ENCODE measurements around the gene B4GALT1.
"Not testable (repeated sequence)": the region's sequence is repeated elsewhere in the genome, so short reads cannot be mapped to it uniquely, and the experiment has no call there.

B4GALT1 gene

DNA sequence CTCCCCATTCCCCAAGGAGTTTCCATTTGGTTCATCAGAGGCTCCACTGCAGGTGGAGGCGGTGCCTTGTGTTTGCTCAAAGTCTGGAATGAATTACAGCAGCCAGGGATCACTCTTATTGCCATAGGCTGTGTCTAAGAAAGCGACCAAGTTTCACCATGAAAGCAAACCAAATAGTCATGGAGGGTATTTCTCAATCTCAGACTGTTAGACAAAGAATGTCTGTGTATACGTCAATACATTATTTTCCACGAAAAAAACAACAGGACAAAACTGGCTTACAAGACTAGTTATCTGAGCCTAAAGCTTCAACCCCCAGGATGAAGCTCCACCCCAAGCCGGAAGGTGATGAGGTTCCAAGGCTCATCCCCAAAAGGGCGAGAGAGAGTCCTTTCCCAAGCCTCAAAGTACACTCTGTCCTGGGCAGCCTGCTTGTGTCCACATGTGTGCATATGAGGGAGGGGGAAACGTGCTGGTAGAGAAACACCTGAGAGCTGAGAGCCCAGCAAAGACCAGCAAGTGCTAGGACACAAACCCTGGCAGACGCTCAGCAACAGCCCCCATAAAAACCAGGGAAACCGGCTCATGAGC, 4.3 kb downstream of the B4GALT1 start:
- peak overlapping the region; percentile 99 for H3K27ac ChIP-seq (ENCODE audit: low read depth, low read length)
- peak overlapping the region; percentile 28 to 89 (median 84) for H3K4me3 ChIP-seq (ENCODE audit: low read depth in 1 of 5, low read length in 5 of 5)
- peak overlapping the region in 3 of 5 donors; percentile 25 to 44 (median 35) for H3K9ac ChIP-seq (ENCODE audit: low read length in 5 of 5)
- no peaks in the 10 kb centered on the region for H3K36me3 ChIP-seq (ENCODE audit: control insufficient read depth in 5 of 5, insufficient read depth in 5 of 5, low read length in 5 of 5)
- peaks cover 38 to 93% (median 88%) of the 10 kb centered on the region in 5 donors for H3K4me1 ChIP-seq (ENCODE audit: control insufficient read depth in 5 of 5, insufficient read depth in 5 of 5, low read length in 5 of 5)
- H3K9me3 ChIP-seq (ENCODE audit: control insufficient read depth in 5 of 5, low read length in 5 of 5) = no peaks in the 10 kb centered on the region
- no peaks in the 10 kb centered on the region for H3K27me3 ChIP-seq (ENCODE audit: control insufficient read depth in 5 of 5, insufficient read depth in 4 of 5, low read length in 5 of 5)

DNA sequence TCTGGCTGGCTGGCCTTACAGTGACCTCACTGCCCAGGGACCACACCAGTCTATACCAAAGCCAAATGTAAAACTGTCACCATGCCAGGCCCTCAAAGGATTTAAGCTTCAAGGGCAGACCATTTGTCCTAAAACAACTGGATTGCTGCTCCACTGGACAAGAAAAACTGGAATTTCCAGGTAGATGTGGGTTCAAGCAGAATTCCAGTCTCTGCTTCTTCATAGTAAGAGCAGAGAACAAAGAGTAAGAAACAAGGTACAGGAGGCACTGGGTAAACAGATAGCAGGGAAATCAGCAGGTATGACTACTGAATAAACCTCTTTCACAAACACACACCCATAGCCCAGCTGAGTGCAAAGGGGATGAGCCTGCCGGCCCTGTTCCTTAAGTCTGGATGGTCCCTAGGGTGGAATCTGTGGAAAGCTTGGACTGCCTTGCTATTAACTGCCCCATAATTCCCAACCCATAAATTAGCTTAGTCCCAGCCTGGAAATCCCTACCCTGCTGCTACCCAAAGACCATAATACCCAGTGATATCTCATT, 5.5 kb downstream of the B4GALT1 start:
- Histone ChIP-seq H3K4me3 (ENCODE audit: low read depth in 1 of 5, low read length in 5 of 5) (peak overlapping the region; percentile 3 to 41 (median 19)), H3K36me3 (ENCODE audit: control insufficient read depth in 5 of 5, insufficient read depth in 5 of 5, low read length in 5 of 5) (no peaks in the 10 kb centered on the region), H3K9ac (ENCODE audit: low read length in 5 of 5) (peak overlapping the region in 4 of 5 donors; percentile 32 to 70 (median 50)), H3K27ac (ENCODE audit: low read depth, low read length) (peak overlapping the region; percentile 99), H3K9me3 (ENCODE audit: control insufficient read depth in 5 of 5, low read length in 5 of 5) (no peaks in the 10 kb centered on the region), H3K4me1 (ENCODE audit: control insufficient read depth in 5 of 5, insufficient read depth in 5 of 5, low read length in 5 of 5) (peaks cover 46 to 99% (median 96%) of the 10 kb centered on the region in 5 donors), H3K27me3 (ENCODE audit: control insufficient read depth in 5 of 5, insufficient read depth in 4 of 5, low read length in 5 of 5) (no peaks in the 10 kb centered on the region)

GRCh38 chr9:33161011-33161588, 6.0 kb downstream of the B4GALT1 start:
- H3K4me1 ChIP-seq (ENCODE audit: control insufficient read depth in 5 of 5, insufficient read depth in 5 of 5, low read length in 5 of 5) = peaks cover 46 to 100% (median 99%) of the 10 kb centered on the region in 5 donors
- H3K27me3 ChIP-seq (ENCODE audit: control insufficient read depth in 5 of 5, insufficient read depth in 4 of 5, low read length in 5 of 5) = no peaks in the 10 kb centered on the region
- no peaks in the 10 kb centered on the region for H3K9me3 ChIP-seq (ENCODE audit: control insufficient read depth in 5 of 5, low read length in 5 of 5)
- H3K9ac ChIP-seq (ENCODE audit: low read length in 5 of 5) = peak overlapping the region; percentile 31 to 72 (median 54)
- no peaks in the 10 kb centered on the region for H3K36me3 ChIP-seq (ENCODE audit: control insufficient read depth in 5 of 5, insufficient read depth in 5 of 5, low read length in 5 of 5)
- H3K27ac ChIP-seq (ENCODE audit: low read depth, low read length) = peak overlapping the region; percentile 99
- H3K4me3 ChIP-seq (ENCODE audit: low read depth in 1 of 5, low read length in 5 of 5) = peak overlapping the region; percentile 3 to 41 (median 19)

- Histone ChIP-seq H3K9ac (ENCODE audit: low read length in 5 of 5) (peak overlapping the region in 4 of 5 donors; percentile 31 to 79 (median 54)), H3K4me3 (ENCODE audit: low read depth in 1 of 5, low read length in 5 of 5) (peak overlapping the region in 1 of 5 donors; percentile 1), H3K4me1 (ENCODE audit: control insufficient read depth in 5 of 5, insufficient read depth in 5 of 5, low read length in 5 of 5) (peaks cover 45 to 100% (median 97%) of the 10 kb centered on the region in 5 donors), H3K27ac (ENCODE audit: low read depth, low read length) (peak overlapping the region; percentile 99)
- not testable (repeated sequence) for H3K36me3 ChIP-seq (ENCODE audit: control insufficient read depth in 5 of 5, insufficient read depth in 5 of 5, low read length in 5 of 5); H3K9me3 ChIP-seq (ENCODE audit: control insufficient read depth in 5 of 5, low read length in 5 of 5); H3K27me3 ChIP-seq (ENCODE audit: control insufficient read depth in 5 of 5, insufficient read depth in 4 of 5, low read length in 5 of 5)
These were observed 6.7 kb downstream of the B4GALT1 start for GRCh38 chr9:33160446-33160845.

- peaks cover 42 to 100% (median 97%) of the 10 kb centered on the region in 5 donors for H3K4me1 ChIP-seq (ENCODE audit: control insufficient read depth in 5 of 5, insufficient read depth in 5 of 5, low read length in 5 of 5)
- peak overlapping the region; percentile 99 for H3K27ac ChIP-seq (ENCODE audit: low read depth, low read length)
- H3K36me3 ChIP-seq (ENCODE audit: control insufficient read depth in 5 of 5, insufficient read depth in 5 of 5, low read length in 5 of 5) = no peaks in the 10 kb centered on the region
- no peaks in the 10 kb centered on the region for H3K9me3 ChIP-seq (ENCODE audit: control insufficient read depth in 5 of 5, low read length in 5 of 5)
- H3K4me3 ChIP-seq (ENCODE audit: low read depth in 1 of 5, low read length in 5 of 5) = peak overlapping the region in 4 of 5 donors; percentile 1 to 36 (median 18)
- no peaks in the 10 kb centered on the region for H3K27me3 ChIP-seq (ENCODE audit: control insufficient read depth in 5 of 5, insufficient read depth in 4 of 5, low read length in 5 of 5)
- H3K9ac ChIP-seq (ENCODE audit: low read length in 5 of 5) = peak overlapping the region; percentile 48 to 79 (median 70)
These were observed 7.4 kb downstream of the B4GALT1 start for GRCh38 chr9:33159777-33160127.

GRCh38 chr9:33158843-33159776, 8.0 kb downstream of the B4GALT1 start:
- Histone ChIP-seq H3K9ac (ENCODE audit: low read length in 5 of 5) (peak overlapping the region; percentile 48 to 79 (median 70)), H3K4me1 (ENCODE audit: control insufficient read depth in 5 of 5, insufficient read depth in 5 of 5, low read length in 5 of 5) (peaks cover 42 to 99% (median 96%) of the 10 kb centered on the region in 5 donors), H3K4me3 (ENCODE audit: low read depth in 1 of 5, low read length in 5 of 5) (peak overlapping the region; percentile 9 to 36 (median 25)), H3K27me3 (ENCODE audit: control insufficient read depth in 5 of 5, insufficient read depth in 4 of 5, low read length in 5 of 5) (no peaks in the 10 kb centered on the region), H3K27ac (ENCODE audit: low read depth, low read length) (peak overlapping the region; percentile 99), H3K36me3 (ENCODE audit: control insufficient read depth in 5 of 5, insufficient read depth in 5 of 5, low read length in 5 of 5) (no peaks in the 10 kb centered on the region), H3K9me3 (ENCODE audit: control insufficient read depth in 5 of 5, low read length in 5 of 5) (peaks cover 0 to 2% (median 0%) of the 10 kb centered on the region in 5 donors)

DNA sequence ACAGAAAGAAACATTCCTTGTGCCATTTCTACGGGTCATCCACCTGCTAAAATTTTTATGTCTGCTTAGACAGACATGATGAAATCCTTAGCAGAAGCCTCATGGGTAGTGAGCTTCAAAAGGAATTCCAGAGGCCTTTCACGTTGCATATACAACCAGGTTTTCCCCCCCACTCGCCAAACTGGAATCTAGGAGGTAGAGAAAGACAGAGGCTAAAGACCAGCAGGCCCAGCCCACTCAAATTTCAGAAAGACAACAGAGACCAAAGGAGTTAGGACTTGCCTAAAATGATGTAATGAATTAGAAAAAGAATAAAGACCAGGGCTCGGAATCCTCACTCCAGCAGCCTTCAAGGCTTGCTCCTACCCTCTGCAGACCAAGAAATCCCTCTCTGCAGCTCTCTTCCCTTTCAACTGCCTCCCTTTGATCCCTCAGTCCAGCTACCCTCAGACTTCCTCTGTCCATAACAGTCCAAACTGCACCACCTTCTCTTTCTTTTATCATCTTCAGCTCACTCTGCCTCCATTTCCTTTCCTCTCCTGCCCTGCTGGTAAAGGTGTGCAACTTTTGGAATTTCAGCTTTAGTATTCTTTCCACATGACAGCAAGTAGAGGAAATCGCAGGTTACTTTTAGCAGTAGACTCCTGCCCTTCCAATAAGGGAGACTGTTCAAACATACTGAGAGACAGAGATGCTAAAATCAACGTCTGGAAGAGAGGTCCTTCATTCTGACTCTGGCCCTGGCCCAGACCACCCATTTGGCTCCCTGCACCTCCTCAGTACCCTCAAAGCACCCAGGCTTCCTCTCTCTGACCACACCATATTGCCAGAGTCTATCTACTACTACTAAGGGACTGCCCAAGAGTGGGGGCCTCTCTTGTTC, 8.9 kb downstream of the B4GALT1 start:
- Histone ChIP-seq H3K4me3 (ENCODE audit: low read depth in 1 of 5, low read length in 5 of 5) (peak overlapping the region in 4 of 5 donors; percentile 6 to 36 (median 28)), H3K27me3 (ENCODE audit: control insufficient read depth in 5 of 5, insufficient read depth in 4 of 5, low read length in 5 of 5) (no peaks in the 10 kb centered on the region), H3K9ac (ENCODE audit: low read length in 5 of 5) (peak overlapping the region in 4 of 5 donors; percentile 40 to 70 (median 62)), H3K36me3 (ENCODE audit: control insufficient read depth in 5 of 5, insufficient read depth in 5 of 5, low read length in 5 of 5) (no peaks in the 10 kb centered on the region), H3K27ac (ENCODE audit: low read depth, low read length) (peak overlapping the region; percentile 99), H3K9me3 (ENCODE audit: control insufficient read depth in 5 of 5, low read length in 5 of 5) (peaks cover 0 to 2% (median 0%) of the 10 kb centered on the region in 5 donors), H3K4me1 (ENCODE audit: control insufficient read depth in 5 of 5, insufficient read depth in 5 of 5, low read length in 5 of 5) (peaks cover 41 to 90% (median 86%) of the 10 kb centered on the region in 5 donors)

DNA sequence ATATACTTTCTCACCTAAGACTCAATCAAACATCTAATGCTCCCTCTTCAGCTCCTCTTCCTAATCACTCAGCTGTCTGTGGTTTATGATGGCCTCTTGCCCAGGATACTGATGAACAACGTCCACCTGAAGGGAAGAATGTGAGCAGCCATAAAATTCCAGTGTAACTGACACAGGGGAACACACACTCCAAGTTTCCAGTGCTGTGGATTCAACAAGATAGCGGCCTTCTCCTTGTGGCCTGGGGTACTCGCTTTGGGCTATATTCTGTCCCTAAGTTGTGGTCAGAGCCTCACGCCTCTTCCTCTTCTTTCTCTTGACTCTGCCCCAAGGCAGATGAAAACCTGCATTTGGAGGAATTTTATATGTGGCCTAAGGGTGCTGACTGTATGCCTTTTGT, 11.7 kb downstream of the B4GALT1 start:
- H3K4me1 ChIP-seq (ENCODE audit: control insufficient read depth in 5 of 5, insufficient read depth in 5 of 5, low read length in 5 of 5) = peaks cover 31 to 84% (median 76%) of the 10 kb centered on the region in 5 donors
- peaks cover 0 to 2% (median 0%) of the 10 kb centered on the region in 5 donors for H3K9me3 ChIP-seq (ENCODE audit: control insufficient read depth in 5 of 5, low read length in 5 of 5)
- peak overlapping the region; percentile 99 for H3K27ac ChIP-seq (ENCODE audit: low read depth, low read length)

DNA sequence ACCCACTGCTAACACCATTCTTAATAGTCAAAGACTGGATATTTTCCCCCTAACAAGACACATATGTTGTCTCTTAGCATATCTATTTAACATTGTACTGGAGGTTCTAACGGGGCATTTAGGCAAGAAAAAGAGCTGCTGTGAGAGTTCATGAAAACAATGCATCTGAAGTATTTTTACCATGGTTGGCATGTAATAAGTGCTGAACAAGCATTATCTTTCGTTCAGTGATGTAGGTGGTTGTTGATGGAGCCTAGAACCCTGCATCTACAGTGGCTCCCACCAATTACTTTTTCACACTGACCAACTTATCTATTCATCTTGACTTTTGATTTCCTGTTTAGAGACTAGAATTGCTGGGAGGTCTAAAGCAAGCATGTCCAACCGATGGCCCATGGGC, 12.8 kb downstream of the B4GALT1 start:
- H3K27me3 ChIP-seq (ENCODE audit: control insufficient read depth in 5 of 5, insufficient read depth in 4 of 5, low read length in 5 of 5) = no peaks in the 10 kb centered on the region
- H3K36me3 ChIP-seq (ENCODE audit: control insufficient read depth in 5 of 5, insufficient read depth in 5 of 5, low read length in 5 of 5) = no peaks in the 10 kb centered on the region
- no peak overlapping the region for H3K4me3 ChIP-seq (ENCODE audit: low read depth in 1 of 5, low read length in 5 of 5)
- peaks cover 0 to 2% (median 0%) of the 10 kb centered on the region in 5 donors for H3K9me3 ChIP-seq (ENCODE audit: control insufficient read depth in 5 of 5, low read length in 5 of 5)
- peaks cover 25 to 78% (median 67%) of the 10 kb centered on the region in 5 donors for H3K4me1 ChIP-seq (ENCODE audit: control insufficient read depth in 5 of 5, insufficient read depth in 5 of 5, low read length in 5 of 5)
- no peak overlapping the region for H3K9ac ChIP-seq (ENCODE audit: low read length in 5 of 5)
- H3K27ac ChIP-seq (ENCODE audit: low read depth, low read length) = peak overlapping the region; percentile 99

More for the DNA sequence above, 11.7 kb downstream of the B4GALT1 start:
- Histone ChIP-seq H3K9ac (ENCODE audit: low read length in 5 of 5) (no peak overlapping the region), H3K27me3 (ENCODE audit: control insufficient read depth in 5 of 5, insufficient read depth in 4 of 5, low read length in 5 of 5) (no peaks in the 10 kb centered on the region), H3K4me3 (ENCODE audit: low read depth in 1 of 5, low read length in 5 of 5) (no peak overlapping the region), H3K36me3 (ENCODE audit: control insufficient read depth in 5 of 5, insufficient read depth in 5 of 5, low read length in 5 of 5) (no peaks in the 10 kb centered on the region)
